HG03571 (cell line): Measurements from ENCODE around the gene AMDHD1.

ENCODE experiments used
- ATAC-seq: cut with Tn5 transposase; IDR thresholded peaks from one replicate; pipeline ENCODE4 v1.9.1; 2021; ENCODE audit not compliant: unreplicated experiment

The AMDHD1 gene

GRCh38 chr12:95994476-95994875 lies 51.3 kb downstream of the AMDHD1 start:
- no peak for ATAC-seq

DNA sequence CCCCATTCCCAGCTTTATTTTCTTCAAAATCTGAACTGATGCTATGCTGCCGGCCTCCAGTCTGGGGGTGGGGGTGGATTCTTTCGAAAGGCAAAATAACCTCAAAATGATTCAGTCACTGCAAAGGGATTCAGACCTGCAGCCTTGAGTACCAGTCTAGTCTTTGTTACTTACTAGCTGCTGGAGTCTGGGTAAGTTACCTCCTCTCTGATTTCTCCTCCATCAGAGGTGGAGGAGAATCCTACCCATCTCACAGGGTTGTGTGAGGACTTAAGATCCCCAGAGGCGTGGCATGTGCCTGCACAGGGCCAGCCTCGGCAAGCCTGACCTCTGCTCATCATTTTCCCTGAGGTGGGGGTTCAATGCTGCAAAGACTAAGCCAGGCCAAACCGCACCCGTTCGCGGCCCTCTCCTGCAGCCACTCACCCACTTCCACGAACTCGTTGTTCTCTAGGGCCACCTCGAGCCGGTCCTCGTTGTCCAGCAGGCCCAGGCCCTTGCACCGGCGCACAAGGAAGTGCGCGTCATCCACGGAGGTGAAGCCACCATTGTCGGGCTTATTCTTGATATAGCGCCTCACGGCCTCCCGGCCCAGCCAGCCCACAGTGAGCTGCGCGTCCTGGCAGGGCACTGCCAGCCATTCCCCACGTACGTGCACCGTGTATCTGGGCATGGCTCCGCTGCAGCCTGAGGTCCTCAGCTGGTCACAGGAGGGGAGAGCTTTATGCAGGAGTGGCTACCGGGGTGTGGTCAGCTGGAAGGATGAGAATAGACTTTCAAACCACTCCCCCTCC lies 52.3 kb downstream of the AMDHD1 start:
- no peak for ATAC-seq

DNA sequence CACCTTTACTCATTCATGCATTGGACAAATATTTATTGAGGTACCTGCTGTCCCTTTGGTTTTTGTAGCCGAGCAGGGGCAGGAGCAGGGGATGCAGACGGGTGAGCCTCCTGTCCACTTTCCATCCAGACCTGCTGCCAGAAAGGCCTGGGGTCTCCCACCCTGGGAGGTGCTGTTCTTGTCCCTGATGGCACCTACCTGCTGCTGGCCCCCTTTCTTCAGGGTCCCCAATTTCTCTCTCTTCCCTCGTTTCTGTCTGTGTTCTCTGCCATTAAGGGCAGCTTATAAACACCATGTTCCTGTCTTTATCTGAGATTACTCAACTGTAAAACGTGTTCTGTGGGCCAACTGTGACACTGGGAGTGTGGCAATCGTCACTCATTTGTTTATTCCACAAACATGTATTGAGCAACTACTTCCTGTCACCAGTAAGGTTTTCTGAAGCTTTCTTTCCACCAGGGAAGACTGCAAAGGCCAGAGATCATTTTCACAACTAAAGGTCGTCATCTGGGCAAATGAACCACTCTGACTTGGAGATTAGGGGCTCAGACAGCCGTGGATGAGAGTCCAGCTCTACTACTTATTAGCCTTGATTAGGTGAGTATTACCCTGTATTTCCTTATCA lies 53.0 kb downstream of the AMDHD1 start, which contains the start of gene HAL:
HAL (minus strand) TSS at position 311 of the 625 bp plus-strand sequence. CDS start 434 bp downstream, outside the sequence.
- ATAC-seq: no peak

GRCh38 chr12:95997276-95997675 lies 54.1 kb downstream of the AMDHD1 start:
- no peak for ATAC-seq

DNA sequence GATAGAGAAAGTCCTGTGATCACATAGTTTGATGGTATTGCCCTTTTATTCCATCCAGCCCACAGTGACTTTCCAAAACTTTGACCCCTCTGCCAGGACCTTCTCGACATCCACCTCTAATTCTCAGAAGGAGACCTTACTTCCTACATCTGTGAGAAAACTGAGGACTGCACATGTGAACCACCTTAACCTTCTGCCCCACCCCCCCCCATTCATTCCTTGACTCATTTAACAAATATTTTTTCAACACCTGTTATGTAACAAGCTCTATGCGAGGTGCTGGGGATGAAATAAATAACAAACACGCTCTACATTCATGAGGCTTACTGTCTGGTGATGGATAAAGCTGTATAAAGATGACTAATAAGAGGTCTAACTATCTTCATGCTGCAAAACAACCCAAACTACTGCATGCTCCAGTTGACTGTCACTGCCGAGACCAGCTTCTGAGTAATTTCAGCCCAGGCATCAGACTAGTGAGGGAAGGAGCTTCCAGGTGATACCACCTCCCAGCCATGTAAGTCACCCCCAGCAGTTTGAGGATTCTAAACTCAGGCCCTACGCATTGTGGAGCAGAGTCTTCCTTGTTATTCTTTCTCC lies 54.9 kb downstream of the AMDHD1 start:
- no peak for ATAC-seq

GRCh38 chr12:95998611-95999286 lies 55.6 kb downstream of the AMDHD1 start:
- no peak for ATAC-seq

DNA sequence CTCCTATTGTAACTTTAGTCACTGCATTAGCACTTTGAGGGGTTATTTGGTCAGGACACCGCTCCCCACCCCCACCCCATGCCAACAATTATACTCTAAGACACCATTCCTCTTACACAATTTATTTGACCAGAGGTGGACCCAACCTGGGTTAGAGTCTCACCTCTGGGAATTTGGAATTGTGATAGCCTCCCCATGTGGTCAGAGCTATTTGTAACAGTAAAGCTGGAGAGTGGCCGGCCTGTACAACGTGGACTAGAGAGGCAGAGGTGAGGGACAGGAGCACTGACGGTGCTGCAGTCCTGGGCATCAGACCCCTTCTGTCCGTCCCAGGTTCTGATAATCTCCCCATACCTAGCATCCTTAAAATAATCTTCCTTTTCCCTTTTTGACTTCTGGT lies 56.4 kb downstream of the AMDHD1 start:
- no peak for ATAC-seq

DNA sequence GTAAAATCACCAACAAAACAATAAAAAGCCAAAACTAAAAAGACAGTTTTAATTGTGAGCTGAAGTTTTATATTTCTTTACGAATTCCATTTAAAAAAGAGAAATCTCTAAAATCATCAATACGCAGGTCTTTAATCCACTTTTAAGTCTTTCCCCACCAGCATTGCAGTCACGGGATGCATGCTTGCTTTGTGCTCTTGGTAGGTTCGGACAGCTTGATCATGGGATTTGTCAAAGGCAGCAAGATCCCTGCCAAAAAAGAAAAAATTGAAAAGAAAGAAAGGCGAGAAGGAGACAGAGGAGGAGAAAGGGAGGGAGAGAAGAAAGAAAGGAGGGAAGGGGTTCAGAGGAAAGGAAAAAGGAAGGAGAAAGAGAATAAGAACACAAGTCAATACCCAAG lies 57.7 kb downstream of the AMDHD1 start:
- ATAC-seq: no peak

- no peak for ATAC-seq
Measured at GRCh38 chr12:96006727-96007126, 63.6 kb downstream of the AMDHD1 start.

DNA sequence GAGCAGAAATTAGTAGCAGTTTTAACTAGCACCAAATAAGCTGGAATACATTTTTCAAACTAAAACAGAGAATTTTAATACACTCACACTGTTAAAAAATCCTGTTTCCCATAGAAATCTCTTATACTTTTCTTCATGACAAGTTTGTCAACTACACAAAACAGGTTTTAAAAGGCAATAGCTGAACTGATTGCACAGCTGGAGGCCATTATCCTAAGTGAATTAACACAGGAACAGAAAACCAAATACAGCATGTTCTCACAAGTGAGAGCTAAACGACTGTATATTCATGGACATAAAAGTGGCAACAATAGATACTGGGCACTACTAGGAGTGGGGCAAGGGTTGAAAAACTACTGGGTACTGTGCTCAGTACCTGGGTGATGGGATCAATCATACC lies 64.6 kb downstream of the AMDHD1 start:
- ATAC-seq: no peak

DNA sequence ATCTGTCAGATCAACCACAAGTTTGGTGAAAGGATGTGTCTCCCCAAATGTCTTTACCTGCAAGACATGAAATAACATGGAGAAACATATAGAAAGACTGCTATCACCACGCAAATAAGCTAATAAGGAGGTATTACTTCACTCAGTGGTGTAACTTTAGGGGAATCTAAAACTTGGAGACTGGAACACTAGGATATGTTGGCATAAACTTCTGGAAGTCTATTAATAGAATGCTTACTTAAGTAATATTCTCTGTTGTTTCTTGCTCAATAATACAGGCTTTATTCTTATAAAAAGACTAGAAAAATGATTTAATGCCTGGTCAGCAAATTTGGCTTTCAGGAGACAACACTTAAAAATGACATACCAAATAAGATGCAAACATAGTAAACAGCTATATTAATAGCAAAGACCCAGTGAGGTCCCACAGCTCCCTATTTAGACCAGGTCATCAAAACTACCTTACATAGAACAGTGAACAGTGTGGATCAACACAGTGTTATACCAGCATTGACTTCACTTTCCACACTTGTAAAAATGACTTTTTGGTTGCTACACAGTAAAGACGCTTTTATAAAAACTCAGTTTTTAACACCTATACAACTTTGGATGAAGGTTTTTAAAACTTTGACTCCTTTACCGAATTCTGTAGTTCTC lies 71.9 kb downstream of the AMDHD1 start:
- no peak for ATAC-seq

- no peak for ATAC-seq
Measured at GRCh38 chr12:96015672-96016071, 72.5 kb downstream of the AMDHD1 start.
